ENCODE results near the gene TTC31. TPM values are rescaled to one million over a fixed set of nuclear protein-coding genes. Genes with fewer than 3 reads are reported as not detected.
A peak's percentile ranks its signal among the peaks of the same experiment; 100 is the strongest.

TTC31 gene
- total and polyA plus RNA-seq, 4 donors, result 5.6 to 21.8 (median 18.3) TPM

GRCh38 chr2:74531666-74532065 lies 48.8 kb downstream of the TTC31 start:
- no peak overlapping the region for H3K27ac ChIP-seq (ENCODE audit: low read depth, low read length)
- DNase-seq (ENCODE audit: low read depth in 4 of 6, low spot score in 6 of 6), result no peak
- peak overlapping the region; percentile 91 for H3K4me3 ChIP-seq (ENCODE audit: low read depth, low read length)
- H3K9me3 ChIP-seq (ENCODE audit: control insufficient read depth, insufficient read depth, low read length), result no peaks in the 10 kb centered on the region
- peaks cover 66% of the 10 kb centered on the region for H3K36me3 ChIP-seq (ENCODE audit: control insufficient read depth, insufficient read depth, low read length)
- H3K4me1 ChIP-seq (ENCODE audit: control insufficient read depth, insufficient read depth, low read length), result peaks cover 28% of the 10 kb centered on the region
- 91% methylated on average over 7 of the region's 7 CpGs for WGBS (ENCODE audit: insufficient coverage)
- no peaks in the 10 kb centered on the region for H3K27me3 ChIP-seq (ENCODE audit: control insufficient read depth, insufficient read depth, low read length)

- Histone ChIP-seq H3K9me3 (ENCODE audit: control insufficient read depth, insufficient read depth, low read length) (no peaks in the 10 kb centered on the region), H3K36me3 (ENCODE audit: control insufficient read depth, insufficient read depth, low read length) (peaks cover 63% of the 10 kb centered on the region), H3K4me1 (ENCODE audit: control insufficient read depth, insufficient read depth, low read length) (peaks cover 28% of the 10 kb centered on the region), H3K4me3 (ENCODE audit: low read depth, low read length) (no peak overlapping the region), H3K27ac (ENCODE audit: low read depth, low read length) (no peak overlapping the region), H3K27me3 (ENCODE audit: control insufficient read depth, insufficient read depth, low read length) (no peaks in the 10 kb centered on the region)
- peak in 1 of 6 donors; percentile 60 for DNase-seq (ENCODE audit: low read depth in 4 of 6, low spot score in 6 of 6)
These were observed 49.3 kb downstream of the TTC31 start for GRCh38 chr2:74532222-74532621.

- no peak for DNase-seq (ENCODE audit: low read depth in 4 of 6, low spot score in 6 of 6)
- no peaks in the 10 kb centered on the region for H3K9me3 ChIP-seq (ENCODE audit: control insufficient read depth, insufficient read depth, low read length)
- H3K4me1 ChIP-seq (ENCODE audit: control insufficient read depth, insufficient read depth, low read length), result peaks cover 22% of the 10 kb centered on the region
- H3K36me3 ChIP-seq (ENCODE audit: control insufficient read depth, insufficient read depth, low read length), result peaks cover 51% of the 10 kb centered on the region
- H3K27ac ChIP-seq (ENCODE audit: low read depth, low read length), result no peak overlapping the region
- 95% methylated on average over 2 of the region's 4 CpGs for WGBS (ENCODE audit: insufficient coverage)
- H3K4me3 ChIP-seq (ENCODE audit: low read depth, low read length), result no peak overlapping the region
- no peaks in the 10 kb centered on the region for H3K27me3 ChIP-seq (ENCODE audit: control insufficient read depth, insufficient read depth, low read length)
These were observed 50.6 kb downstream of the TTC31 start for GRCh38 chr2:74533464-74533863.

- H3K4me3 ChIP-seq (ENCODE audit: low read depth, low read length), result no peak overlapping the region
- H3K4me1 ChIP-seq (ENCODE audit: control insufficient read depth, insufficient read depth, low read length), result peaks cover 14% of the 10 kb centered on the region
- no peak for DNase-seq (ENCODE audit: low read depth in 4 of 6, low spot score in 6 of 6)
- H3K27ac ChIP-seq (ENCODE audit: low read depth, low read length), result no peak overlapping the region
- H3K36me3 ChIP-seq (ENCODE audit: control insufficient read depth, insufficient read depth, low read length), result peaks cover 49% of the 10 kb centered on the region
- H3K9me3 ChIP-seq (ENCODE audit: control insufficient read depth, insufficient read depth, low read length), result no peaks in the 10 kb centered on the region
- WGBS (ENCODE audit: insufficient coverage), result 89% methylated on average over 9 of the region's 12 CpGs
- no peaks in the 10 kb centered on the region for H3K27me3 ChIP-seq (ENCODE audit: control insufficient read depth, insufficient read depth, low read length)
These were observed 51.5 kb downstream of the TTC31 start for GRCh38 chr2:74534411-74534810.

GRCh38 chr2:74535440-74535965 lies 52.6 kb downstream of the TTC31 start:
- peaks cover 13% of the 10 kb centered on the region for H3K4me1 ChIP-seq (ENCODE audit: control insufficient read depth, insufficient read depth, low read length)
- no peaks in the 10 kb centered on the region for H3K9me3 ChIP-seq (ENCODE audit: control insufficient read depth, insufficient read depth, low read length)
- 92% methylated on average over 10 of the region's 10 CpGs for WGBS (ENCODE audit: insufficient coverage)
- peaks cover 52% of the 10 kb centered on the region for H3K36me3 ChIP-seq (ENCODE audit: control insufficient read depth, insufficient read depth, low read length)
- H3K27me3 ChIP-seq (ENCODE audit: control insufficient read depth, insufficient read depth, low read length), result no peaks in the 10 kb centered on the region
- no peak for DNase-seq (ENCODE audit: low read depth in 4 of 6, low spot score in 6 of 6)
- H3K4me3 ChIP-seq (ENCODE audit: low read depth, low read length), result no peak overlapping the region
- no peak overlapping the region for H3K27ac ChIP-seq (ENCODE audit: low read depth, low read length)

- H3K9me3 ChIP-seq (ENCODE audit: control insufficient read depth, insufficient read depth, low read length), result no peaks in the 10 kb centered on the region
- DNase-seq (ENCODE audit: low read depth in 4 of 6, low spot score in 6 of 6), result no peak
- H3K4me1 ChIP-seq (ENCODE audit: control insufficient read depth, insufficient read depth, low read length), result peaks cover 4% of the 10 kb centered on the region
- WGBS (ENCODE audit: insufficient coverage), result 90% methylated on average over 21 of the region's 23 CpGs
- H3K36me3 ChIP-seq (ENCODE audit: control insufficient read depth, insufficient read depth, low read length), result peaks cover 51% of the 10 kb centered on the region
- H3K4me3 ChIP-seq (ENCODE audit: low read depth, low read length), result no peak overlapping the region
- no peak overlapping the region for H3K27ac ChIP-seq (ENCODE audit: low read depth, low read length)
- H3K27me3 ChIP-seq (ENCODE audit: control insufficient read depth, insufficient read depth, low read length), result no peaks in the 10 kb centered on the region
These were observed 53.5 kb downstream of the TTC31 start for GRCh38 chr2:74536166-74536950.

GRCh38 chr2:74537140-74537539 lies 54.3 kb downstream of the TTC31 start:
- 80% methylated on average over 4 of the region's 4 CpGs for WGBS (ENCODE audit: insufficient coverage)
- Histone ChIP-seq H3K27ac (ENCODE audit: low read depth, low read length) (no peak overlapping the region), H3K4me1 (ENCODE audit: control insufficient read depth, insufficient read depth, low read length) (no peaks in the 10 kb centered on the region), H3K9me3 (ENCODE audit: control insufficient read depth, insufficient read depth, low read length) (no peaks in the 10 kb centered on the region), H3K36me3 (ENCODE audit: control insufficient read depth, insufficient read depth, low read length) (peaks cover 47% of the 10 kb centered on the region), H3K27me3 (ENCODE audit: control insufficient read depth, insufficient read depth, low read length) (no peaks in the 10 kb centered on the region), H3K4me3 (ENCODE audit: low read depth, low read length) (no peak overlapping the region)
- no peak for DNase-seq (ENCODE audit: low read depth in 4 of 6, low spot score in 6 of 6)

GRCh38 chr2:74538881-74539339 lies 56.0 kb downstream of the TTC31 start:
- no peak overlapping the region for H3K4me3 ChIP-seq (ENCODE audit: low read depth, low read length)
- H3K27ac ChIP-seq (ENCODE audit: low read depth, low read length), result no peak overlapping the region
- H3K9me3 ChIP-seq (ENCODE audit: control insufficient read depth, insufficient read depth, low read length), result no peaks in the 10 kb centered on the region
- WGBS (ENCODE audit: insufficient coverage), result 85% methylated on average over 6 of the region's 7 CpGs
- H3K27me3 ChIP-seq (ENCODE audit: control insufficient read depth, insufficient read depth, low read length), result no peaks in the 10 kb centered on the region
- H3K4me1 ChIP-seq (ENCODE audit: control insufficient read depth, insufficient read depth, low read length), result no peaks in the 10 kb centered on the region
- DNase-seq (ENCODE audit: low read depth in 4 of 6, low spot score in 6 of 6), result no peak
- peaks cover 31% of the 10 kb centered on the region for H3K36me3 ChIP-seq (ENCODE audit: control insufficient read depth, insufficient read depth, low read length)

GRCh38 chr2:74540291-74540690 lies 57.4 kb downstream of the TTC31 start:
- Histone ChIP-seq H3K4me3 (ENCODE audit: low read depth, low read length) (no peak overlapping the region), H3K27me3 (ENCODE audit: control insufficient read depth, insufficient read depth, low read length) (no peaks in the 10 kb centered on the region), H3K36me3 (ENCODE audit: control insufficient read depth, insufficient read depth, low read length) (peaks cover 17% of the 10 kb centered on the region), H3K4me1 (ENCODE audit: control insufficient read depth, insufficient read depth, low read length) (no peaks in the 10 kb centered on the region), H3K27ac (ENCODE audit: low read depth, low read length) (no peak overlapping the region), H3K9me3 (ENCODE audit: control insufficient read depth, insufficient read depth, low read length) (no peaks in the 10 kb centered on the region)
- 76% methylated on average over 5 of the region's 5 CpGs for WGBS (ENCODE audit: insufficient coverage)
- DNase-seq (ENCODE audit: low read depth in 4 of 6, low spot score in 6 of 6), result no peak

- no peaks in the 10 kb centered on the region for H3K27me3 ChIP-seq (ENCODE audit: control insufficient read depth, insufficient read depth, low read length)
- H3K4me1 ChIP-seq (ENCODE audit: control insufficient read depth, insufficient read depth, low read length), result no peaks in the 10 kb centered on the region
- H3K36me3 ChIP-seq (ENCODE audit: control insufficient read depth, insufficient read depth, low read length), result peaks cover 3% of the 10 kb centered on the region
- no peak overlapping the region for H3K4me3 ChIP-seq (ENCODE audit: low read depth, low read length)
- no peak overlapping the region for H3K27ac ChIP-seq (ENCODE audit: low read depth, low read length)
- DNase-seq (ENCODE audit: low read depth in 4 of 6, low spot score in 6 of 6), result no peak
- H3K9me3 ChIP-seq (ENCODE audit: control insufficient read depth, insufficient read depth, low read length), result no peaks in the 10 kb centered on the region
- WGBS (ENCODE audit: insufficient coverage), result 100% methylated on average over 1 of the region's 1 CpG
These were observed 60.1 kb downstream of the TTC31 start for GRCh38 chr2:74542978-74543377.
